K562 (cell line): ENCODE results near the gene PPP2R5A. TPM values are rescaled to one million over a fixed set of nuclear protein-coding genes. Genes with fewer than 3 reads are reported as not detected.
A peak's percentile ranks its signal among the peaks of the same experiment; 100 is the strongest.

Experiments
- BHLHE40 ChIP-seq: IDR thresholded peaks from 2 replicates; pipeline ENCODE4 v1.6.1; 2011; ENCODE audit warnings: low read length, improper control_type of control experiment
- CBFA2T3 ChIP-seq: fragments of 450-650 bp; IDR thresholded peaks from 2 replicates; pipeline ENCODE4 v1.6.1; 2017
- KDM2B ChIP-seq: fragments of 250-450 bp; sonication (Bioruptor Pico); IDR thresholded peaks from 2 replicates; pipeline ENCODE4 v1.8.0; 2021; ENCODE audit warnings: mild to moderate bottlenecking, moderate library complexity
- MCM3 ChIP-seq: fragments of 450-650 bp; IDR thresholded peaks from 2 replicates; pipeline ENCODE4 v1.6.1; 2016
- MIER1 ChIP-seq: fragments of 450-650 bp; IDR thresholded peaks from 2 replicates; pipeline ENCODE4 v1.6.1; 2016; ENCODE audit warnings: antibody characterized with exemption, mild to moderate bottlenecking, low read depth
- MTF1 ChIP-seq: fragments of 250-450 bp; sonication (Bioruptor Pico); IDR thresholded peaks from 2 replicates; pipeline ENCODE4 v1.9.0; 2021; ENCODE audit warnings: moderate library complexity, mild to moderate bottlenecking, inconsistent platforms, borderline replicate concordance
- POLR2G ChIP-seq: fragments of 200-400 bp; formaldehyde crosslinking; IDR thresholded peaks from 2 replicates; pipeline ENCODE4 v1.6.1; 2017; ENCODE audit warnings: low read depth, mild to moderate bottlenecking, antibody characterized with exemption, low read length, moderate library complexity
- SAFB2 ChIP-seq: fragments of 200-400 bp; formaldehyde crosslinking; IDR thresholded peaks from 2 replicates; pipeline ENCODE4 v1.6.1; 2018; ENCODE audit warnings: borderline replicate concordance, low read length, low read depth, moderate library complexity; ENCODE audit not compliant: severe bottlenecking
- SMARCA4 ChIP-seq: fragments of 450-650 bp; IDR thresholded peaks from 2 replicates; pipeline ENCODE4 v1.6.1; 2016
- SMARCC2 ChIP-seq: fragments of 450-650 bp; IDR thresholded peaks from 2 replicates; pipeline ENCODE4 v1.6.1; 2017; ENCODE audit warnings: antibody characterized with exemption, moderate library complexity, mild to moderate bottlenecking, low read depth
- ZFP1 ChIP-seq: fragments of 450-650 bp; formaldehyde crosslinking; IDR thresholded peaks from 2 replicates; pipeline ENCODE4 v1.4.0; 2020; ENCODE audit warnings: mild to moderate bottlenecking, mixed read lengths
- polyA plus RNA-seq, 8 experiments: library from polyadenylated mRNA; depleted of rRNA in 4 of 8; stranded (reverse) in 5 of 8; unstranded in 3 of 8; fragments of >200 nt; fragmentation: Nextera tagmentation in 2 of 8; fragmentation: Illumina TruSeq in 1 of 8; extraction: Ambion mirVana in 2 of 8; extraction: Trizol in 1 of 8; gene quantifications; 2 replicates each; pipeline versions ENCODE4 v1.2.1 to v1.2.3, GENCODE V29; 2011 to 2014; ENCODE audit warnings: inconsistent platforms in 1 of 8, missing spikeins in 1 of 8
- total RNA-seq, 7 experiments: library from RNA; depleted of rRNA in 6 of 7; stranded (reverse); fragments of >200 nt in 6 of 7; fragmentation: Illumina TruSeq in 2 of 7; extraction: Trizol in 2 of 7; gene quantifications; 2 replicates each; pipeline versions ENCODE4 v1.2.1 to v1.2.3, GENCODE V29; 2011 to 2021; ENCODE audit warnings: low replicate concordance in 1 of 7
- TF ChIP-seq, protein P1 (sequence below): fragments of 450-650 bp; IDR thresholded peaks from 2 replicates; pipeline ENCODE4 v1.6.1; 2016; ENCODE audit warnings: low read depth
- TF ChIP-seq, protein P2 (sequence below): sonication (generic); formaldehyde crosslinking; IDR thresholded peaks from 2 replicates; pipeline ENCODE4 v1.8.0; 2022; ENCODE audit warnings: mild to moderate bottlenecking, missing genetic modification reagents
- TF ChIP-seq, protein P3 (sequence below), 2 experiments: fragments of 150-350 bp in 1 of 2; IDR thresholded peaks; 2 replicates each; pipeline ENCODE4 v1.6.1; 2012 to 2016; ENCODE audit warnings: low read depth in 2 of 2, low read length in 2 of 2, mild to moderate bottlenecking in 1 of 2, moderate library complexity in 1 of 2

Gene PPP2R5A
- total and polyA plus RNA-seq, 9 of the 15 experiments (the other 6 are each of a cell fraction or from before 2014, with no cell fraction given) = 26.9 to 106 (median 64.3) TPM

DNA sequence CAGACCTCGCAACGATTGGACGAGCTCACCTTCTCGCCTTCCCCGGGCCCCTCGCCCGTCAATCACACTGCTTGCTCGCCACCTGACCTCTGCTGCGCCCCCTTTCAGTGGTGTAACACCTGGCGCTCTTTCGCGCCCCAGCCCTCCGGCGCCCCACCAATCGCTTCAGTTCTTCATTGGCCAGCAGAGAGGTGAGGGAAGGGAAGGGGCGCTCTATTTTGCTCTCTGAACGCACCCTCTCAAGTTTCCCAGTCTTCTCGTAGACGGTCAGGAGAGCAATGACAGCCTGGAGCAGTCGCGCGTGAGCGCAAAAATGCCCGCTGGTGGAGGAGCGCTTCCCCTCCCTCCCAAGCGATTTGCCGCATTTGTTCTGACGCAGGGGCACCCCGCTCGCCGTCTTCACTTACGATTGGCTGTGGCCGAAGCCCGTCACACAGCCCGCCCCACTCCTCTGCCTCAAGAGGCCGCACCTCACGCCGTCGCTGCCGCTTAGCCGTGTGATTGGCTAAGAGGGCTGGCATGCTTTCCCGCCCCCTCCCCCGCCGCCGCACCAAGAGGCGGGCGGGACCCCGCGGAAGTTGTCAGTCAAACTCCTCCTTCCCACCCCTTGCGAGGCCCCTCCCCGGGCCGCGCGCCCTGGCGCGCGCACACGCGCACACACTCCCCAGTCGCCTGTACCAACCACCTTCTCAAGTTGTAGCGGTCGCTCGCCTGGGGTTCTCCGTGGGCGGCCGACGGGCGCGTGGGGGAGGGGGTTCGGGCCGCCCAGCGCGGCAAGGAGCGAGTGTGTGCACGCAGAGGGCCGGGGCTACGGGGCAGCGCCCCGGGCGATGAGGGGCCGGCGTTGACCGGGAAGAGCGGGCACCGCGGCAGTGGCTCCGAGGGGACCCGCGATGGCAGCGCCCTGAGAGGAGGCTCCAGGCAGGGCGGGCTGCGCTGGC, at the start of gene PPP2R5A (continued):
- TF ChIP-seq SAFB2 (no peak), CBFA2T3 (peak; percentile 36), POLR2G (peak; percentile 88), ZFP1 (CRISPR knock-in tag) (no peak), SMARCC2 (0 out of 2 replicates have a peak, but pooled peaks have one; percentile 36), BHLHE40 (peak; percentile 63), SMARCA4 (peak; percentile 51; the same call in 1 of the 2 replicates), MTF1 (CRISPR knock-in tag) (no peak), MCM3 (no peak), KDM2B (CRISPR knock-in tag) (peak; percentile 98), MIER1 (no peak)
- TF ChIP-seq, protein P1, sequence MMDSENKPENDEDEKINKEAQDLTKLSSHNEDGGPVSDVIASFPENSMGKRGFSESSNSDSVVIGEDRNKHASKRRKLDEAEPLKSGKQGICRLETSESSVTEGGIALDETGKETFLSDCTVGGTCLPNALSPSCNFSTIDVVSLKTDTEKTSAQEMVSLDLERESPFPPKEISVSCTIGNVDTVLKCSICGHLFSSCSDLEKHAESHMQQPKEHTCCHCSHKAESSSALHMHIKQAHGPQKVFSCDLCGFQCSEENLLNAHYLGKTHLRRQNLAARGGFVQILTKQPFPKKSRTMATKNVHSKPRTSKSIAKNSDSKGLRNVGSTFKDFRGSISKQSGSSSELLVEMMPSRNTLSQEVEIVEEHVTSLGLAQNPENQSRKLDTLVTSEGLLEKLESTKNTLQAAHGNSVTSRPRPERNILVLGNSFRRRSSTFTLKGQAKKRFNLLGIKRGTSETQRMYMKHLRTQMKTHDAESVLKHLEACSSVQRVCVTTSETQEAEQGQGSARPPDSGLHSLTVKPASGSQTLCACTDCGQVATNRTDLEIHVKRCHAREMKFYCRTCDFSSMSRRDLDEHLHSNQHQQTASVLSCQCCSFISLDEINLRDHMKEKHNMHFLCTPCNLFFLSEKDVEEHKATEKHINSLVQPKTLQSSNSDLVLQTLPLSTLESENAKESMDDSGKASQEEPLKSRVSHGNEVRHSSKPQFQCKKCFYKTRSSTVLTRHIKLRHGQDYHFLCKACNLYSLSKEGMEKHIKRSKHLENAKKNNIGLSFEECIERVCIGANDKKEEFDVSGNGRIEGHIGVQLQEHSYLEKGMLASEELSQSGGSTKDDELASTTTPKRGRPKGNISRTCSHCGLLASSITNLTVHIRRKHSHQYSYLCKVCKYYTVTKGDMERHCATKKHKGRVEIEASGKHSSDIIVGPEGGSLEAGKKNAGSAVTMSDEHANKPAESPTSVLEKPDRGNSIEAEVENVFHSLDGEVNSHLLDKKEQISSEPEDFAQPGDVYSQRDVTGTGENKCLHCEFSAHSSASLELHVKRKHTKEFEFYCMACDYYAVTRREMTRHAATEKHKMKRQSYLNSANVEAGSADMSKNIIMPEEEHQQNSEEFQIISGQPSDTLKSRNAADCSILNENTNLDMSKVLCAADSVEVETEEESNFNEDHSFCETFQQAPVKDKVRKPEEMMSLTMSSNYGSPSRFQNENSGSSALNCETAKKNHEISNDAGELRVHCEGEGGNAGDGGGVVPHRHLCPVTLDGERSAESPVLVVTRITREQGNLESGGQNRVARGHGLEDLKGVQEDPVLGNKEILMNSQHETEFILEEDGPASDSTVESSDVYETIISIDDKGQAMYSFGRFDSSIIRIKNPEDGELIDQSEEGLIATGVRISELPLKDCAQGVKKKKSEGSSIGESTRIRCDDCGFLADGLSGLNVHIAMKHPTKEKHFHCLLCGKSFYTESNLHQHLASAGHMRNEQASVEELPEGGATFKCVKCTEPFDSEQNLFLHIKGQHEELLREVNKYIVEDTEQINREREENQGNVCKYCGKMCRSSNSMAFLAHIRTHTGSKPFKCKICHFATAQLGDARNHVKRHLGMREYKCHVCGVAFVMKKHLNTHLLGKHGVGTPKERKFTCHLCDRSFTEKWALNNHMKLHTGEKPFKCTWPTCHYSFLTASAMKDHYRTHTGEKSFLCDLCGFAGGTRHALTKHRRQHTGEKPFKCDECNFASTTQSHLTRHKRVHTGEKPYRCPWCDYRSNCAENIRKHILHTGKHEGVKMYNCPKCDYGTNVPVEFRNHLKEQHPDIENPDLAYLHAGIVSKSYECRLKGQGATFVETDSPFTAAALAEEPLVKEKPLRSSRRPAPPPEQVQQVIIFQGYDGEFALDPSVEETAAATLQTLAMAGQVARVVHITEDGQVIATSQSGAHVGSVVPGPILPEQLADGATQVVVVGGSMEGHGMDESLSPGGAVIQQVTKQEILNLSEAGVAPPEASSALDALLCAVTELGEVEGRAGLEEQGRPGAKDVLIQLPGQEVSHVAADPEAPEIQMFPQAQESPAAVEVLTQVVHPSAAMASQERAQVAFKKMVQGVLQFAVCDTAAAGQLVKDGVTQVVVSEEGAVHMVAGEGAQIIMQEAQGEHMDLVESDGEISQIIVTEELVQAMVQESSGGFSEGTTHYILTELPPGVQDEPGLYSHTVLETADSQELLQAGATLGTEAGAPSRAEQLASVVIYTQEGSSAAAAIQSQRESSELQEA = peak; percentile 57; the same call in 1 of the 2 replicates
- TF ChIP-seq, protein P2, sequence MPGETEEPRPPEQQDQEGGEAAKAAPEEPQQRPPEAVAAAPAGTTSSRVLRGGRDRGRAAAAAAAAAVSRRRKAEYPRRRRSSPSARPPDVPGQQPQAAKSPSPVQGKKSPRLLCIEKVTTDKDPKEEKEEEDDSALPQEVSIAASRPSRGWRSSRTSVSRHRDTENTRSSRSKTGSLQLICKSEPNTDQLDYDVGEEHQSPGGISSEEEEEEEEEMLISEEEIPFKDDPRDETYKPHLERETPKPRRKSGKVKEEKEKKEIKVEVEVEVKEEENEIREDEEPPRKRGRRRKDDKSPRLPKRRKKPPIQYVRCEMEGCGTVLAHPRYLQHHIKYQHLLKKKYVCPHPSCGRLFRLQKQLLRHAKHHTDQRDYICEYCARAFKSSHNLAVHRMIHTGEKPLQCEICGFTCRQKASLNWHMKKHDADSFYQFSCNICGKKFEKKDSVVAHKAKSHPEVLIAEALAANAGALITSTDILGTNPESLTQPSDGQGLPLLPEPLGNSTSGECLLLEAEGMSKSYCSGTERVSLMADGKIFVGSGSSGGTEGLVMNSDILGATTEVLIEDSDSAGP = no peak
- TF ChIP-seq, protein P3, sequence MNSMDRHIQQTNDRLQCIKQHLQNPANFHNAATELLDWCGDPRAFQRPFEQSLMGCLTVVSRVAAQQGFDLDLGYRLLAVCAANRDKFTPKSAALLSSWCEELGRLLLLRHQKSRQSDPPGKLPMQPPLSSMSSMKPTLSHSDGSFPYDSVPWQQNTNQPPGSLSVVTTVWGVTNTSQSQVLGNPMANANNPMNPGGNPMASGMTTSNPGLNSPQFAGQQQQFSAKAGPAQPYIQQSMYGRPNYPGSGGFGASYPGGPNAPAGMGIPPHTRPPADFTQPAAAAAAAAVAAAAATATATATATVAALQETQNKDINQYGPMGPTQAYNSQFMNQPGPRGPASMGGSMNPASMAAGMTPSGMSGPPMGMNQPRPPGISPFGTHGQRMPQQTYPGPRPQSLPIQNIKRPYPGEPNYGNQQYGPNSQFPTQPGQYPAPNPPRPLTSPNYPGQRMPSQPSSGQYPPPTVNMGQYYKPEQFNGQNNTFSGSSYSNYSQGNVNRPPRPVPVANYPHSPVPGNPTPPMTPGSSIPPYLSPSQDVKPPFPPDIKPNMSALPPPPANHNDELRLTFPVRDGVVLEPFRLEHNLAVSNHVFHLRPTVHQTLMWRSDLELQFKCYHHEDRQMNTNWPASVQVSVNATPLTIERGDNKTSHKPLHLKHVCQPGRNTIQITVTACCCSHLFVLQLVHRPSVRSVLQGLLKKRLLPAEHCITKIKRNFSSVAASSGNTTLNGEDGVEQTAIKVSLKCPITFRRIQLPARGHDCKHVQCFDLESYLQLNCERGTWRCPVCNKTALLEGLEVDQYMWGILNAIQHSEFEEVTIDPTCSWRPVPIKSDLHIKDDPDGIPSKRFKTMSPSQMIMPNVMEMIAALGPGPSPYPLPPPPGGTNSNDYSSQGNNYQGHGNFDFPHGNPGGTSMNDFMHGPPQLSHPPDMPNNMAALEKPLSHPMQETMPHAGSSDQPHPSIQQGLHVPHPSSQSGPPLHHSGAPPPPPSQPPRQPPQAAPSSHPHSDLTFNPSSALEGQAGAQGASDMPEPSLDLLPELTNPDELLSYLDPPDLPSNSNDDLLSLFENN (IDR thresholded peaks at IDR 0.05; ENCODE audit: low read depth in 2 of 2, low read length in 2 of 2) = no peak
